ENCODE results near the gene TUBB.

DNA sequence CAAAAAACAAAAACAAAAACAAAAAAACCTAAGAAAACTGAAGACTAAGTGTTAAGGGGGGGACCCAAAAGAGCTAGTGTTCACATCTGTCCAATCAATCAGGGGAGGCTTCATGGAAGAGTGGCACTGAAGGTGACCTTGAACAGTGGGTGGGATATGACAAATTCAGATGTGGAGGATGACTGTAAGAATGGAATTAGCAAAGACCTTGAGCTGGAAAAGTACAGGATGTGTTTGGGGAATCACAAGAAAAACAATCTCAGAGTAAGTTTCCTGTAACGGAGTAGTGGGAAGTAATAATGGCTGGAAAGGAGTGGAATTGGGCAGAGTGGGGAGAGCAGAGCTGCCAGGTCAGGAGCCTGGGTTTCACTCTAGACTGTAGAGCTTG is 27.1 kb downstream of the TUBB start:
- TF ChIP-seq, protein P1, sequence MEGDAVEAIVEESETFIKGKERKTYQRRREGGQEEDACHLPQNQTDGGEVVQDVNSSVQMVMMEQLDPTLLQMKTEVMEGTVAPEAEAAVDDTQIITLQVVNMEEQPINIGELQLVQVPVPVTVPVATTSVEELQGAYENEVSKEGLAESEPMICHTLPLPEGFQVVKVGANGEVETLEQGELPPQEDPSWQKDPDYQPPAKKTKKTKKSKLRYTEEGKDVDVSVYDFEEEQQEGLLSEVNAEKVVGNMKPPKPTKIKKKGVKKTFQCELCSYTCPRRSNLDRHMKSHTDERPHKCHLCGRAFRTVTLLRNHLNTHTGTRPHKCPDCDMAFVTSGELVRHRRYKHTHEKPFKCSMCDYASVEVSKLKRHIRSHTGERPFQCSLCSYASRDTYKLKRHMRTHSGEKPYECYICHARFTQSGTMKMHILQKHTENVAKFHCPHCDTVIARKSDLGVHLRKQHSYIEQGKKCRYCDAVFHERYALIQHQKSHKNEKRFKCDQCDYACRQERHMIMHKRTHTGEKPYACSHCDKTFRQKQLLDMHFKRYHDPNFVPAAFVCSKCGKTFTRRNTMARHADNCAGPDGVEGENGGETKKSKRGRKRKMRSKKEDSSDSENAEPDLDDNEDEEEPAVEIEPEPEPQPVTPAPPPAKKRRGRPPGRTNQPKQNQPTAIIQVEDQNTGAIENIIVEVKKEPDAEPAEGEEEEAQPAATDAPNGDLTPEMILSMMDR (IDR thresholded peaks at IDR 0.05 in 8 of 11, conservative IDR thresholded peaks at IDR 0.05 in 3 of 11): no peak
- no peak for TF ChIP-seq POLR2A (IDR thresholded peaks at IDR 0.05)
